Measurements from ENCODE around the gene DST.

- TF ChIP-seq SUZ12 (IDR thresholded peaks at IDR 0.05; ENCODE audit: extremely low read depth, insufficient read depth, insufficient read length) (no peak), YY1 (IDR thresholded peaks at IDR 0.05; ENCODE audit: insufficient read depth, insufficient read length) (no peak), ZNF274 (IDR thresholded peaks at IDR 0.05; ENCODE audit: low read depth, low read length) (no peak)
Observed at GRCh38 chr6:56480654-56481337, 161.9 kb downstream of the DST start.

Measured in NT2/D1 (cell line).